ENCODE data around the gene TYMP. TPM values are rescaled to one million over a fixed set of nuclear protein-coding genes. Genes with fewer than 3 reads are reported as not detected.
"Not testable (repeated sequence)": the region's sequence is repeated elsewhere in the genome, so short reads cannot be mapped to it uniquely, and the experiment has no call there.

Gene TYMP
- polyA plus RNA-seq, 1 donor (not counting 4 experiments of a cell fraction or from before 2014, with no cell fraction given), result 25.5 TPM

DNA sequence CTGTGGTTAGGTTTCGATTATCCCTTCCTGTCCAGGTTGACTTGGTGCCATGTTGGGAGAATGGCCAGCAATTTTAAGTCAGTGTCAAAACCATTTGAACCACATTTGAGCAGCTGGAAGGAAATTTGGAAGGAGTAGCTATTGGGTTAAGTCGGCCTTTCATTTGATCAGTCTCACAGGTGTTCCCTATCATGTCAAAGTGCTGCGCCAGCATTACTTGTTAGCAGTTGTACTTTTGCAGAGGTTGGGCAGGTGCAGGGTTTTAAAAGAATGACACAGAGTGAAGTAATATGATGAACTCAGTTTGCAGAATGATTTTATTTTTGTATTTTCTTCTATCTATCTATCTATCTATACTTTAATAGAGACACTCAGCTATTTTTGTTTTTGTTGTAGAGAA, 6.4 kb upstream of the TYMP start:
- no peak overlapping the region for H3K4me2 ChIP-seq (ENCODE audit: control insufficient read depth, extremely low read depth, insufficient read depth, low read depth, low read length)
- H3K9ac ChIP-seq (ENCODE audit: control insufficient read depth, extremely low read depth, insufficient read depth, low read length), result no peak overlapping the region
- FAIRE-seq, result no peak
- no peak for TF ChIP-seq EZH2 (IDR thresholded peaks at IDR 0.05; ENCODE audit: low read length)
- TF ChIP-seq, protein P1, sequence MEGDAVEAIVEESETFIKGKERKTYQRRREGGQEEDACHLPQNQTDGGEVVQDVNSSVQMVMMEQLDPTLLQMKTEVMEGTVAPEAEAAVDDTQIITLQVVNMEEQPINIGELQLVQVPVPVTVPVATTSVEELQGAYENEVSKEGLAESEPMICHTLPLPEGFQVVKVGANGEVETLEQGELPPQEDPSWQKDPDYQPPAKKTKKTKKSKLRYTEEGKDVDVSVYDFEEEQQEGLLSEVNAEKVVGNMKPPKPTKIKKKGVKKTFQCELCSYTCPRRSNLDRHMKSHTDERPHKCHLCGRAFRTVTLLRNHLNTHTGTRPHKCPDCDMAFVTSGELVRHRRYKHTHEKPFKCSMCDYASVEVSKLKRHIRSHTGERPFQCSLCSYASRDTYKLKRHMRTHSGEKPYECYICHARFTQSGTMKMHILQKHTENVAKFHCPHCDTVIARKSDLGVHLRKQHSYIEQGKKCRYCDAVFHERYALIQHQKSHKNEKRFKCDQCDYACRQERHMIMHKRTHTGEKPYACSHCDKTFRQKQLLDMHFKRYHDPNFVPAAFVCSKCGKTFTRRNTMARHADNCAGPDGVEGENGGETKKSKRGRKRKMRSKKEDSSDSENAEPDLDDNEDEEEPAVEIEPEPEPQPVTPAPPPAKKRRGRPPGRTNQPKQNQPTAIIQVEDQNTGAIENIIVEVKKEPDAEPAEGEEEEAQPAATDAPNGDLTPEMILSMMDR (optimal IDR thresholded peaks at IDR 0.05 in 1 of 3, IDR thresholded peaks at IDR 0.05 in 1 of 3, conservative IDR thresholded peaks at IDR 0.05 in 1 of 3; ENCODE audit: extremely low read depth in 1 of 3, insufficient read depth in 2 of 3, low read length in 3 of 3), result no peak
- no peaks in the 10 kb centered on the region for H3K79me2 ChIP-seq (ENCODE audit: control insufficient read depth, insufficient read depth, low read length)
- H4K20me1 ChIP-seq (ENCODE audit: control insufficient read depth, extremely low read depth, insufficient read depth, low read length), result no peaks in the 10 kb centered on the region
- no peak for DNase-seq (ENCODE audit: low read depth, low spot score)
- peaks cover 29% of the 10 kb centered on the region for H3K4me1 ChIP-seq (ENCODE audit: control insufficient read depth, extremely low read depth, insufficient read depth, low read length)
- no peak overlapping the region for H2AFZ ChIP-seq (ENCODE audit: control insufficient read depth, low read length)
- dilution Hi-C loops (cut with MboI; ENCODE audit: extremely low pct_ligation_motif_present, low sequenced_read_pairs), result no loop called here
- no peak overlapping the region for H3K4me3 ChIP-seq (ENCODE audit: control insufficient read depth in 2 of 3, extremely low read depth in 1 of 3, insufficient read depth in 2 of 3, low read depth in 1 of 3, low read length in 3 of 3)
- H3K27ac ChIP-seq (ENCODE audit: control insufficient read depth, insufficient read depth, low read length), result no peak overlapping the region
- no peaks in the 10 kb centered on the region for H3K9me3 ChIP-seq (ENCODE audit: control insufficient read depth, low read depth, low read length)
- no peaks in the 10 kb centered on the region for H3K9me1 ChIP-seq (ENCODE audit: control insufficient read depth, extremely low read depth, insufficient read depth, low read length)
- no peaks in the 10 kb centered on the region for H3K36me3 ChIP-seq (ENCODE audit: control insufficient read depth in 2 of 2, extremely low read depth in 1 of 2, insufficient read depth in 2 of 2, low read length in 2 of 2)
- peaks cover 2% of the 10 kb centered on the region for H3K27me3 ChIP-seq (ENCODE audit: control insufficient read depth, extremely low read depth, insufficient read depth, low read length)

DNA sequence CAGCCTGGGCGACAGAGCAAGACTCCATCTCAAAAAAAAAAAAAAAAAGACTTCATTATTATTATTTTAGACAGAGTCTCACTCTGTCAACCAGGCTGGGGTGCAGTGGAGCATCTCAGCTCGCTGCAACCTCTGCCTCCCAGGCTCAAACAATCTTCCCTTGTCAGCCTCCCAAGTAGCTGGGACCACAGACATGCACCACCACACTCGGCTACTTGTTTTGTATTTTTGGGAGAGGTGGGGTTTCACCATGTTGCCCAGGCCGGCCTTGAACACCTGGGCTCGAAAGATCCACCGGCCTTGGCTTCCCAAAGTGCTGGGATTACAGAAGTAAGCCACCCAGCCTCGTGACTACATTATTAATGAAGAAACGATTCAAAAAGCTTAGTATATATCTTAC, 5.3 kb upstream of the TYMP start:
- Histone ChIP-seq H3K79me2 (ENCODE audit: control insufficient read depth, insufficient read depth, low read length) (no peaks in the 10 kb centered on the region), H3K27me3 (ENCODE audit: control insufficient read depth, extremely low read depth, insufficient read depth, low read length) (peaks cover 5% of the 10 kb centered on the region), H4K20me1 (ENCODE audit: control insufficient read depth, extremely low read depth, insufficient read depth, low read length) (no peaks in the 10 kb centered on the region), H2AFZ (ENCODE audit: control insufficient read depth, low read length) (no peak overlapping the region), H3K4me3 (ENCODE audit: control insufficient read depth in 2 of 3, extremely low read depth in 1 of 3, insufficient read depth in 2 of 3, low read depth in 1 of 3, low read length in 3 of 3) (no peak overlapping the region), H3K9ac (ENCODE audit: control insufficient read depth, extremely low read depth, insufficient read depth, low read length) (no peak overlapping the region), H3K9me3 (ENCODE audit: control insufficient read depth, low read depth, low read length) (no peaks in the 10 kb centered on the region), H3K4me1 (ENCODE audit: control insufficient read depth, extremely low read depth, insufficient read depth, low read length) (peaks cover 23% of the 10 kb centered on the region), H3K4me2 (ENCODE audit: control insufficient read depth, extremely low read depth, insufficient read depth, low read depth, low read length) (no peak overlapping the region), H3K36me3 (ENCODE audit: control insufficient read depth in 2 of 2, extremely low read depth in 1 of 2, insufficient read depth in 2 of 2, low read length in 2 of 2) (no peaks in the 10 kb centered on the region), H3K27ac (ENCODE audit: control insufficient read depth, insufficient read depth, low read length) (no peak overlapping the region), H3K9me1 (ENCODE audit: control insufficient read depth, extremely low read depth, insufficient read depth, low read length) (no peaks in the 10 kb centered on the region)
- TF ChIP-seq, protein P1 (optimal IDR thresholded peaks at IDR 0.05 in 1 of 3, IDR thresholded peaks at IDR 0.05 in 1 of 3, conservative IDR thresholded peaks at IDR 0.05 in 1 of 3; ENCODE audit: extremely low read depth in 1 of 3, insufficient read depth in 2 of 3, low read length in 3 of 3), result no peak
- TF ChIP-seq EZH2 (IDR thresholded peaks at IDR 0.05; ENCODE audit: low read length), result no peak
- no peak for FAIRE-seq
- DNase-seq (ENCODE audit: low read depth, low spot score), result no peak
- dilution Hi-C loops (cut with MboI; ENCODE audit: extremely low pct_ligation_motif_present, low sequenced_read_pairs), result no loop called here

DNA sequence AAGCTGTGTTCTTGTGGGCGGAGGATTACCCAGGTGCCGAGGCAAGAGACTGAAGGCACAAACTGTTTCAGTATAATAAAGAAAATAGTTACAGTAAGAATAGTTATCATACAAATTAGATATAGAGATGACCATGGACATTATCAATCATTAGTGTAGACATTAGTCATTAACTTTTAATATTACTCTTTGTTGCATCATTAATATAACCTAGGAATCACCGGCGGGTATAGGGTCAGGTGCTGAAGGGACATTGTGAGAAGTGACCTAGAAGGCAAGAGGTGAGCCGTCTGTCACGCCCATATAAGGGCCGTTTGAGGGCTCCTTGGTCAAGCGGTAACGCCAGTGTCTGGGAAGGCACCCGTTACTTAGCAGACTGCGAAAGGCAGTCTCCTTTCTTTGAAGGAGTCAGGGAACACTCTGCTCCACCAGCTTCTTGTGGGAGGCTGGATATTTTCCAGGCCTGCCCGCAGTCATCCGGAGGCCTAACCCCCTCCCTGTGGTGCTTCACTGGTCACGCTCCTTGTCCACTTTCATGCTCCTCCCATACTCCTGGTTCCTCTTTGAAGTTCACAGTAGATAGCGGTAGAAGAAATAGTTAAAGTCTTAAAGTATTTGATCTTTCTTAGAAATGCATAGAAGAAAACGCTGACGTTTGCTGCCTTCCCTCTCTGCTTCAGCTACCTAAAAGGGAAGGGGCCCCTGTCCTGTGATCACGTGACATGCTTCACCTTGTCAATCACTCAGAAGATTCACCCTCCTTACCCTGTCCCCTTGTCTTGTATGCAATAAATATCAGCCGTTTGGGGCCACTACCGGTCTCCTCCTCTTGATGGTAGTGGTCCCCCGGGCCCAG, 4.3 kb upstream of the TYMP start:
- DNase-seq (ENCODE audit: low read depth, low spot score); H3K9me3 ChIP-seq (ENCODE audit: control insufficient read depth, low read depth, low read length); H3K9me1 ChIP-seq (ENCODE audit: control insufficient read depth, extremely low read depth, insufficient read depth, low read length); H3K27ac ChIP-seq (ENCODE audit: control insufficient read depth, insufficient read depth, low read length); H3K9ac ChIP-seq (ENCODE audit: control insufficient read depth, extremely low read depth, insufficient read depth, low read length); H3K36me3 ChIP-seq (ENCODE audit: control insufficient read depth in 2 of 2, extremely low read depth in 1 of 2, insufficient read depth in 2 of 2, low read length in 2 of 2); dilution Hi-C loops (cut with MboI; ENCODE audit: extremely low pct_ligation_motif_present, low sequenced_read_pairs); H2AFZ ChIP-seq (ENCODE audit: control insufficient read depth, low read length); H4K20me1 ChIP-seq (ENCODE audit: control insufficient read depth, extremely low read depth, insufficient read depth, low read length); H3K4me3 ChIP-seq (ENCODE audit: control insufficient read depth in 2 of 3, extremely low read depth in 1 of 3, insufficient read depth in 2 of 3, low read depth in 1 of 3, low read length in 3 of 3); FAIRE-seq; H3K79me2 ChIP-seq (ENCODE audit: control insufficient read depth, insufficient read depth, low read length); H3K4me2 ChIP-seq (ENCODE audit: control insufficient read depth, extremely low read depth, insufficient read depth, low read depth, low read length): not testable (repeated sequence)
- Histone ChIP-seq H3K27me3 (ENCODE audit: control insufficient read depth, extremely low read depth, insufficient read depth, low read length) (peaks cover 11% of the 10 kb centered on the region), H3K4me1 (ENCODE audit: control insufficient read depth, extremely low read depth, insufficient read depth, low read length) (peaks cover 14% of the 10 kb centered on the region)

Measured in keratinocyte (primary cell).